ENCODE results near the gene SMC1B. TPM values are rescaled to one million over a fixed set of nuclear protein-coding genes. Genes with fewer than 3 reads are reported as not detected.

Gene SMC1B
- total and polyA plus RNA-seq, 2 of the 8 experiments (the other 6 are each of a cell fraction or from before 2014, with no cell fraction given): 0.02 TPM; not detected in 1

GRCh38 chr22:45438336-45438735 lies 24.9 kb upstream of the SMC1B start:
- Histone ChIP-seq H3K56ac (replicated peaks; ENCODE audit: insufficient read length, low read depth, low read length) (no peak overlapping the region), H3K23ac (ENCODE audit: insufficient read length) (no peak overlapping the region), H2BK20ac (ENCODE audit: low read length) (no peak overlapping the region), H3K23me2 (ENCODE audit: low read depth, low read length) (no peaks in the 10 kb centered on the region), H3K4me3 (ENCODE audit: extremely low read depth in 1 of 4, insufficient read depth in 2 of 4, low read depth in 3 of 4, low read length in 4 of 4) (no peak overlapping the region), H3K36me3 (ENCODE audit: control insufficient read depth in 2 of 4, insufficient read depth in 4 of 4, low read length in 3 of 4) (no peaks in the 10 kb centered on the region), H3K27ac (ENCODE audit: low read depth, low read length) (no peak overlapping the region), H3K4me2 (ENCODE audit: insufficient read depth in 1 of 2, low read depth in 2 of 2, low read length in 2 of 2) (no peak overlapping the region), H3K9me3 (ENCODE audit: insufficient read depth in 2 of 2, low read depth in 1 of 2, low read length in 1 of 2) (no peaks in the 10 kb centered on the region), H4K91ac (replicated peaks; ENCODE audit: insufficient read length, low read length) (no peak overlapping the region), H3K4ac (replicated peaks; ENCODE audit: insufficient read length, low read depth, low read length) (no peak overlapping the region), H2BK12ac (ENCODE audit: low read depth, low read length) (no peak overlapping the region), H2AFZ (ENCODE audit: low read length) (no peak overlapping the region), H2BK15ac (ENCODE audit: low read length) (no peak overlapping the region), H3K79me1 (ENCODE audit: low read depth, low read length) (no peaks in the 10 kb centered on the region), H3K9ac (replicated peaks in 1 of 4; ENCODE audit: extremely low read depth in 1 of 4, low read depth in 3 of 4, low read length in 3 of 4) (no peak overlapping the region), H3K4me1 (replicated peaks in 1 of 4; ENCODE audit: control insufficient read depth in 3 of 4, insufficient read depth in 4 of 4, low read length in 3 of 4) (peaks cover 0 to 5% (median 0%) of the 10 kb centered on the region in 4 experiments; a peak in 1 of 7 replicates), H4K8ac (ENCODE audit: extremely low read depth, insufficient read depth, low read length) (no peak overlapping the region), H3K79me2 (ENCODE audit: control insufficient read depth in 1 of 2, insufficient read depth in 2 of 2, low read length in 2 of 2) (no peaks in the 10 kb centered on the region), H3K14ac (ENCODE audit: insufficient read length) (no peak overlapping the region), H4K20me1 (replicated peaks in 1 of 2; ENCODE audit: control insufficient read depth in 1 of 2, insufficient read depth in 2 of 2, low read length in 2 of 2) (peaks cover 0 to 2% of the 10 kb centered on the region in 2 experiments), H3K18ac (ENCODE audit: extremely low read depth, low read length) (no peak overlapping the region), H2AK5ac (ENCODE audit: low read depth, low read length) (no peak overlapping the region), H2BK120ac (replicated peaks; ENCODE audit: low read depth, low read length) (no peak overlapping the region), H2BK5ac (ENCODE audit: low read depth, low read length) (no peak overlapping the region), H3K27me3 (replicated peaks in 1 of 4; ENCODE audit: control insufficient read depth in 3 of 4, extremely low read depth in 1 of 4, insufficient read depth in 3 of 4, low read length in 3 of 4) (no peaks in the 10 kb centered on the region), H4K5ac (ENCODE audit: insufficient read length, low read depth, low read length) (no peak overlapping the region)
- no peak for FAIRE-seq
- no peak for TF ChIP-seq PHF8 (conservative IDR thresholded peaks at IDR 0.05; ENCODE audit: low read depth, low read length)
- no peak for TF ChIP-seq POU5F1 (IDR thresholded peaks at IDR 0.05; ENCODE audit: low read depth, low read length)
- no peak for TF ChIP-seq ATF2 (IDR thresholded peaks at IDR 0.05; ENCODE audit: low read length)
- TF ChIP-seq RFX5 (IDR thresholded peaks at IDR 0.05; ENCODE audit: borderline replicate concordance, low read depth, low read length): no peak
- no peak for TF ChIP-seq KDM5A (IDR thresholded peaks at IDR 0.05; ENCODE audit: low read length)
- TF ChIP-seq CBX8 (IDR thresholded peaks at IDR 0.05; ENCODE audit: borderline replicate concordance, low read depth, low read length): no peak
- TF ChIP-seq GTF2F1 (IDR thresholded peaks at IDR 0.05; ENCODE audit: borderline replicate concordance, low read depth, low read length): no peak
- no peak for TF ChIP-seq NRF1 (IDR thresholded peaks at IDR 0.05; ENCODE audit: low read depth, low read length)
- no peak for TF ChIP-seq EP300 (IDR thresholded peaks at IDR 0.05; ENCODE audit: borderline replicate concordance in 1 of 2, low read depth in 2 of 2, low read length in 2 of 2)
- no peak for TF ChIP-seq ZNF274 (IDR thresholded peaks at IDR 0.05; ENCODE audit: borderline replicate concordance, extremely low read depth, low read length)
- TF ChIP-seq MAFK (IDR thresholded peaks at IDR 0.05; ENCODE audit: low read depth, low read length): no peak
- CTCF ChIA-PET (ENCODE audit: partially characterized antibody): interaction anchor here (0.5 to 6.5 kb wide), 7 partner anchors 10 to 166 kb away, joined by 3 to 30 read pairs (median 4); no protein-coding TSS in a partner anchor
- DNase-seq (ENCODE audit: low read depth in 1 of 2, low spot score in 2 of 2): no peak
- POLR2A ChIA-PET (ENCODE audit: partially characterized antibody): interaction anchor here (2.0 kb wide), 1 partner anchor 66 kb away, joined by 5 read pairs; no protein-coding TSS in a partner anchor
